Sigmoid colon (tissue), 7 donors: ENCODE measurements around the gene CEACAM18. TPM values are rescaled to one million over a fixed set of nuclear protein-coding genes. Genes with fewer than 3 reads are reported as not detected.
A peak's percentile ranks its signal among the peaks of the same experiment; 100 is the strongest.

ENCODE experiments used
- DNase-seq: peaks from one replicate; pipeline ENCODE4 v3.0.0-alpha.2; 2019
- H3K27ac ChIP-seq, 4 donors: fragments of 200-600 bp; sonication (generic); one replicate each; pipeline ENCODE4 v1.5.1; 2016 to 2019; ENCODE audit warnings: mild to moderate bottlenecking in 1 of 4
- H3K27me3 ChIP-seq, 3 donors: fragments of 200-600 bp; sonication (generic); one replicate each; pipeline ENCODE4 v1.5.1; 2019; ENCODE audit warnings: mild to moderate bottlenecking in 1 of 3
- H3K36me3 ChIP-seq, 4 donors: fragments of 200-600 bp; sonication (generic); one replicate each; pipeline ENCODE4 v1.5.1; 2016 to 2019
- H3K4me1 ChIP-seq, 4 donors: fragments of 200-600 bp; sonication (generic); one replicate each; pipeline ENCODE4 v1.5.1; 2017 to 2019
- H3K4me3 ChIP-seq, 4 donors: fragments of 200-600 bp; sonication (generic); one replicate each; pipeline ENCODE4 v1.5.1; 2017 to 2019; ENCODE audit warnings: mild to moderate bottlenecking in 2 of 4, moderate library complexity in 1 of 4
- H3K9me3 ChIP-seq, 4 donors: fragments of 200-600 bp in 3 of 4; sonication (generic) in 3 of 4; one replicate each; pipeline versions ENCODE4 v1.5.1 to v1.6.1; 2013 to 2019
- CTCF ChIP-seq, 4 experiments: fragments of 450-650 bp in 3 of 4; fragments of 200-600 bp in 1 of 4; IDR thresholded peaks; one replicate each; pipeline ENCODE4 v1.5.1; 2016 to 2019; ENCODE audit warnings: antibody characterized with exemption in 4 of 4, mild to moderate bottlenecking in 3 of 4, moderate library complexity in 2 of 4
- EP300 ChIP-seq, 4 donors: sonication (generic); formaldehyde crosslinking; IDR thresholded peaks; one replicate each; pipeline ENCODE4 v1.6.1; 2017; ENCODE audit warnings: antibody characterized with exemption in 4 of 4
- POLR2A ChIP-seq, 2 donors: fragments of 450-650 bp; IDR thresholded peaks; one replicate each; pipeline ENCODE4 v1.6.1; 2016; ENCODE audit warnings: antibody characterized with exemption in 2 of 2, mild to moderate bottlenecking in 2 of 2, moderate library complexity in 2 of 2
- POLR2AphosphoS5 ChIP-seq, 4 donors: sonication (generic); formaldehyde crosslinking; IDR thresholded peaks; one replicate each; pipeline ENCODE4 v1.6.1; 2017; ENCODE audit warnings: antibody characterized with exemption in 4 of 4
- WGBS, 2 donors: extraction: QIAGEN DNeasy Blood & Tissue Kit; methylation state at CpG; one replicate each; pipeline ENCODE4 v1.1.7; 2013; 5-methylcytosine and 5-hydroxymethylcytosine counted together
- intact Hi-C: fragments of 100-400 bp; cut with DNase I; formaldehyde crosslinking; loops from one replicate; pipeline ENCODE4 v1.15.1; 2023
- polyA plus RNA-seq, 3 donors: library from polyadenylated mRNA; stranded (reverse); fragments of 200-250 nt; gene quantifications; one replicate each; pipeline ENCODE4 v1.2.3, GENCODE V29; 2013
- small RNA-seq, 3 donors: library from RNA; depleted of rRNA; stranded (forward); fragments of <200 nt; gene quantifications; one replicate each; pipeline ENCODE3, GENCODE V24; 2016
- total RNA-seq, 4 donors: library from RNA; depleted of rRNA; stranded (reverse); fragments of >200 nt; gene quantifications; one replicate each; pipeline ENCODE4 v1.1.0, GENCODE V29; 2016
- donor health status: healthy with polysubstance abuse.
- donor health status: Bipolar disorder and iron deficiency.
- donor health status: healthy.

CEACAM18 gene
- total and polyA plus RNA-seq, 7 donors, result not detected

GRCh38 chr19:51531349-51532315 is 53.3 kb downstream of the CEACAM18 start, which contains the start of gene SIGLEC6:
Gene SIGLEC6 (minus strand): TSS chr19:51531670. CDS start chr19:51531648, 22 bp downstream.
- peaks cover 0 to 17% (median 0%) of the 10 kb centered on the region in 3 donors for H3K27me3 ChIP-seq
- no peak for TF ChIP-seq POLR2A (IDR thresholded peaks at IDR 0.05)
- TF ChIP-seq CTCF (IDR thresholded peaks at IDR 0.05), result no peak
- no peak for TF ChIP-seq EP300 (IDR thresholded peaks at IDR 0.05)
- TF ChIP-seq POLR2AphosphoS5 (IDR thresholded peaks at IDR 0.05), result no peak
- no peaks in the 10 kb centered on the region for H3K4me1 ChIP-seq
- 28 to 32% methylated on average over 25 of the region's 25 CpGs for WGBS, 2 donors
- no peak within 1 kb of the TSS for H3K27ac ChIP-seq
- intact Hi-C loops, result no loop called here
- no peak within 1 kb of the TSS for H3K4me3 ChIP-seq
- peak; percentile 77 for DNase-seq
- no peaks in the 10 kb centered on the region for H3K9me3 ChIP-seq
- H3K36me3 ChIP-seq, result no peaks in the 10 kb centered on the region

GRCh38 chr19:51535535-51535934 is 57.2 kb downstream of the CEACAM18 start:
- no peaks in the 10 kb centered on the region for H3K4me1 ChIP-seq
- WGBS, 2 donors, result 84 to 85% methylated on average over 1 of the region's 1 CpG
- H3K9me3 ChIP-seq, result no peaks in the 10 kb centered on the region
- no peak for DNase-seq
- TF ChIP-seq CTCF (IDR thresholded peaks at IDR 0.05) (no peak), POLR2A (IDR thresholded peaks at IDR 0.05) (no peak), EP300 (IDR thresholded peaks at IDR 0.05) (no peak)
- H3K27ac ChIP-seq, result no peak overlapping the region
- intact Hi-C loops, result no loop called here
- H3K36me3 ChIP-seq, result no peaks in the 10 kb centered on the region
- no peak overlapping the region for H3K4me3 ChIP-seq
- peaks cover 0 to 27% (median 6%) of the 10 kb centered on the region in 3 donors for H3K27me3 ChIP-seq

GRCh38 chr19:51539821-51540366 is 61.6 kb downstream of the CEACAM18 start:
- no peak overlapping the region for H3K4me3 ChIP-seq
- DNase-seq, result no peak
- no peak overlapping the region for H3K27ac ChIP-seq
- TF ChIP-seq POLR2AphosphoS5 (IDR thresholded peaks at IDR 0.05) (no peak), CTCF (IDR thresholded peaks at IDR 0.05) (no peak), EP300 (IDR thresholded peaks at IDR 0.05) (no peak), POLR2A (IDR thresholded peaks at IDR 0.05) (no peak)
- intact Hi-C loops, result no loop called here
- 86 to 89% methylated on average over 4 of the region's 4 CpGs for WGBS, 2 donors
- H3K9me3 ChIP-seq, result no peaks in the 10 kb centered on the region
- H3K4me1 ChIP-seq, result no peaks in the 10 kb centered on the region
- H3K36me3 ChIP-seq, result no peaks in the 10 kb centered on the region
- H3K27me3 ChIP-seq, result peaks cover 0 to 28% (median 6%) of the 10 kb centered on the region in 3 donors

Small RNA genes lying within 50 kb of the gene (small RNA-seq; reads per million reads assigned to genes)
- 0 reads per million in 3 donors for gene AC020914.3
- 0 reads per million in 3 donors for gene AC020914.5

Other genes starting within 250 kb of the CEACAM18 start
- not detected for gene SIGLECL1, start 227.5 kb upstream of the CEACAM18 start, total RNA-seq
- gene SIGLECL1, start 227.5 kb upstream of the CEACAM18 start, polyA plus RNA-seq, result not detected
- 1 to 10 TPM in 1 of 4 donors, not detected in 3; 1.4 TPM for gene IGLON5, start 166.9 kb upstream of the CEACAM18 start, total RNA-seq
- gene IGLON5, start 166.9 kb upstream of the CEACAM18 start, polyA plus RNA-seq, result under 1 TPM in 1 of 3 donors, not detected in 2; 0.26 TPM
- gene VSIG10L, start 136.4 kb upstream of the CEACAM18 start, total RNA-seq, result 1 to 10 TPM in 1 of 4 donors, under 1 TPM in 3; 0.55 to 2.1 (median 0.70) TPM
- gene VSIG10L, start 136.4 kb upstream of the CEACAM18 start, polyA plus RNA-seq, result 1 to 10 TPM; 1.2 to 1.9 (median 1.4) TPM
- gene ETFB, start 112.2 kb upstream of the CEACAM18 start, total RNA-seq, result 100 to 1,000 TPM in 2 of 4 donors, 10 to 100 TPM in 2; 59.5 to 158 (median 88.3) TPM
- gene ETFB, start 112.2 kb upstream of the CEACAM18 start, polyA plus RNA-seq, result 100 to 1,000 TPM; 170 to 361 (median 210) TPM
- not detected for gene CLDND2, start 109.5 kb upstream of the CEACAM18 start, total RNA-seq
- 1 to 10 TPM in 1 of 3 donors, under 1 TPM in 1, not detected in 1; 0.35 to 3.6 TPM for gene CLDND2, start 109.5 kb upstream of the CEACAM18 start, polyA plus RNA-seq
- gene NKG7, start 105.9 kb upstream of the CEACAM18 start, total RNA-seq, result 1 to 10 TPM in 2 of 4 donors, not detected in 2; 1.2 to 3.0 TPM
- gene NKG7, start 105.9 kb upstream of the CEACAM18 start, polyA plus RNA-seq, result 10 to 100 TPM in 1 of 3 donors, 1 to 10 TPM in 1, not detected in 1; 3.2 to 14.5 TPM
- not detected for gene LIM2, start 90.6 kb upstream of the CEACAM18 start, total RNA-seq
- gene LIM2, start 90.6 kb upstream of the CEACAM18 start, polyA plus RNA-seq, result not detected
- not detected for gene C19orf84, start 87.9 kb upstream of the CEACAM18 start, total RNA-seq
- under 1 TPM in 1 of 3 donors, not detected in 2; 0.10 TPM for gene C19orf84, start 87.9 kb upstream of the CEACAM18 start, polyA plus RNA-seq
- gene SIGLEC10, start 60.9 kb upstream of the CEACAM18 start, total RNA-seq, result 10 to 100 TPM in 1 of 4 donors, 1 to 10 TPM in 2, under 1 TPM in 1; 0.83 to 13.8 (median 2.5) TPM
- gene SIGLEC10, start 60.9 kb upstream of the CEACAM18 start, polyA plus RNA-seq, result 10 to 100 TPM in 2 of 3 donors, 1 to 10 TPM in 1; 1.8 to 14.4 (median 11.8) TPM
- gene SIGLEC8, start 20.1 kb upstream of the CEACAM18 start, total RNA-seq, result under 1 TPM in 1 of 4 donors, not detected in 3; 0.36 TPM
- gene SIGLEC8, start 20.1 kb upstream of the CEACAM18 start, polyA plus RNA-seq, result 1 to 10 TPM in 2 of 3 donors, under 1 TPM in 1; 0.60 to 4.9 (median 1.9) TPM
- under 1 TPM in 1 of 4 donors, not detected in 3; 0.16 TPM for gene SIGLEC12, start 23.3 kb downstream of the CEACAM18 start, total RNA-seq
- gene SIGLEC12, start 23.3 kb downstream of the CEACAM18 start, polyA plus RNA-seq, result 10 to 100 TPM in 1 of 3 donors, under 1 TPM in 1, not detected in 1; 0.86 to 11.6 TPM
- 1 to 10 TPM in 2 of 4 donors, under 1 TPM in 2; 0.55 to 2.1 (median 1.4) TPM for gene SIGLEC6, start 53.1 kb downstream of the CEACAM18 start, total RNA-seq
- under 1 TPM in 1 of 3 donors, not detected in 2; 0.64 TPM for gene SIGLEC6, start 53.1 kb downstream of the CEACAM18 start, polyA plus RNA-seq
- 1 to 10 TPM; 3.3 to 5.8 (median 5.2) TPM for gene ZNF175, start 92.7 kb downstream of the CEACAM18 start, total RNA-seq
- 1 to 10 TPM; 1.4 to 3.6 (median 3.6) TPM for gene ZNF175, start 92.7 kb downstream of the CEACAM18 start, polyA plus RNA-seq
- gene SIGLEC5, start 151.9 kb downstream of the CEACAM18 start, total RNA-seq, result under 1 TPM; 0.36 to 0.68 (median 0.52) TPM
- not detected for gene SIGLEC5, start 151.9 kb downstream of the CEACAM18 start, polyA plus RNA-seq
- gene SIGLEC14, start 168.3 kb downstream of the CEACAM18 start, total RNA-seq, result 1 to 10 TPM in 2 of 4 donors, under 1 TPM in 1, not detected in 1; 0.55 to 6.1 (median 5.6) TPM
- gene SIGLEC14, start 168.3 kb downstream of the CEACAM18 start, polyA plus RNA-seq, result 10 to 100 TPM in 1 of 3 donors, 1 to 10 TPM in 2; 1.2 to 10.2 (median 5.3) TPM
- gene SPACA6, start 214.8 kb downstream of the CEACAM18 start, total RNA-seq, result 10 to 100 TPM; 19.9 to 45.7 (median 29.1) TPM
- gene SPACA6, start 214.8 kb downstream of the CEACAM18 start, polyA plus RNA-seq, result 1 to 10 TPM in 2 of 3 donors, not detected in 1; 3.0 to 4.8 TPM
- gene HAS1, start 245.5 kb downstream of the CEACAM18 start, total RNA-seq, result 1 to 10 TPM in 1 of 4 donors, under 1 TPM in 2, not detected in 1; 0.49 to 3.1 (median 0.83) TPM
- 1 to 10 TPM in 1 of 3 donors, under 1 TPM in 2; 0.17 to 1.2 (median 0.46) TPM for gene HAS1, start 245.5 kb downstream of the CEACAM18 start, polyA plus RNA-seq